ENCODE data around the gene JAKMIP1. TPM values are rescaled to one million over a fixed set of nuclear protein-coding genes. Genes with fewer than 3 reads are reported as not detected.

JAKMIP1 gene
- polyA plus RNA-seq, 1 donor from 2014 or later: 15.3 TPM

- Histone ChIP-seq H3K4me3 (ENCODE audit: low read length) (no peak overlapping the region), H3K36me3 (ENCODE audit: insufficient read depth, low read length) (no peaks in the 10 kb centered on the region), H3K27ac (ENCODE audit: low read length) (no peak overlapping the region), H3K9me2 (ENCODE audit: insufficient read depth, low read length) (no peaks in the 10 kb centered on the region), H3F3A (ENCODE audit: insufficient read depth, low read length, poor library complexity, severe bottlenecking) (no peaks in the 10 kb centered on the region), H2AFZ (ENCODE audit: low read depth, low read length) (no peak overlapping the region), H3K4me2 (ENCODE audit: low read length) (no peak overlapping the region), H3K27me3 (ENCODE audit: insufficient read depth, low read depth, low read length) (no peaks in the 10 kb centered on the region), H4K20me1 (ENCODE audit: insufficient read depth) (no peaks in the 10 kb centered on the region), H3K9me3 (ENCODE audit: low read length) (no peaks in the 10 kb centered on the region), H3K9ac (ENCODE audit: low read length) (no peak overlapping the region), H3K79me2 (replicated peaks; ENCODE audit: insufficient read depth, low read length) (no peaks in the 10 kb centered on the region)
- TF ChIP-seq MXI1 (conservative IDR thresholded peaks at IDR 0.05; ENCODE audit: poor library complexity, severe bottlenecking) (no peak), TAF1 (IDR thresholded peaks at IDR 0.05; ENCODE audit: low read depth) (no peak), EP300 (conservative IDR thresholded peaks at IDR 0.05; ENCODE audit: poor library complexity, severe bottlenecking) (no peak)
These were observed 8.1 kb upstream of the JAKMIP1 start for GRCh38 chr4:6208416-6208815.

- Histone ChIP-seq H3K4me2 (ENCODE audit: low read length) (no peak overlapping the region), H3K9me3 (ENCODE audit: low read length) (no peaks in the 10 kb centered on the region), H3K27ac (ENCODE audit: low read length) (no peak overlapping the region), H2AFZ (ENCODE audit: low read depth, low read length) (no peak overlapping the region), H4K20me1 (ENCODE audit: insufficient read depth) (no peaks in the 10 kb centered on the region), H3K9me2 (ENCODE audit: insufficient read depth, low read length) (no peaks in the 10 kb centered on the region), H3K9ac (ENCODE audit: low read length) (no peak overlapping the region), H3F3A (ENCODE audit: insufficient read depth, low read length, poor library complexity, severe bottlenecking) (no peaks in the 10 kb centered on the region), H3K79me2 (replicated peaks; ENCODE audit: insufficient read depth, low read length) (no peaks in the 10 kb centered on the region), H3K27me3 (ENCODE audit: insufficient read depth, low read depth, low read length) (no peaks in the 10 kb centered on the region), H3K36me3 (ENCODE audit: insufficient read depth, low read length) (no peaks in the 10 kb centered on the region), H3K4me3 (ENCODE audit: low read length) (no peak overlapping the region)
- TF ChIP-seq TAF1 (IDR thresholded peaks at IDR 0.05; ENCODE audit: low read depth) (no peak), CTCF (IDR thresholded peaks at IDR 0.05; ENCODE audit: poor library complexity, severe bottlenecking) (no peak), POLR2AphosphoS5 (IDR thresholded peaks at IDR 0.05) (no peak), MXI1 (conservative IDR thresholded peaks at IDR 0.05; ENCODE audit: poor library complexity, severe bottlenecking) (no peak), SMC3 (conservative IDR thresholded peaks at IDR 0.05; ENCODE audit: poor library complexity) (no peak)
These were observed 7.3 kb upstream of the JAKMIP1 start for GRCh38 chr4:6207602-6208001.

GRCh38 chr4:6206771-6207290 is 6.5 kb upstream of the JAKMIP1 start:
- no peaks in the 10 kb centered on the region for H3K79me2 ChIP-seq (replicated peaks; ENCODE audit: insufficient read depth, low read length)
- no peak overlapping the region for H3K4me3 ChIP-seq (ENCODE audit: low read length)
- no peaks in the 10 kb centered on the region for H3K9me2 ChIP-seq (ENCODE audit: insufficient read depth, low read length)
- no peak overlapping the region for H3K9ac ChIP-seq (ENCODE audit: low read length)
- no peak overlapping the region for H2AFZ ChIP-seq (ENCODE audit: low read depth, low read length)
- H3K4me2 ChIP-seq (ENCODE audit: low read length): no peak overlapping the region
- H4K20me1 ChIP-seq (ENCODE audit: insufficient read depth): no peaks in the 10 kb centered on the region
- no peak overlapping the region for H3K27ac ChIP-seq (ENCODE audit: low read length)
- H3K36me3 ChIP-seq (ENCODE audit: insufficient read depth, low read length): no peaks in the 10 kb centered on the region
- H3K27me3 ChIP-seq (ENCODE audit: insufficient read depth, low read depth, low read length): no peaks in the 10 kb centered on the region
- H3F3A ChIP-seq (ENCODE audit: insufficient read depth, low read length, poor library complexity, severe bottlenecking): no peaks in the 10 kb centered on the region
- H3K9me3 ChIP-seq (ENCODE audit: low read length): no peaks in the 10 kb centered on the region
- TF ChIP-seq EZH2 (IDR thresholded peaks at IDR 0.05; ENCODE audit: borderline replicate concordance, insufficient read depth, low read length, poor library complexity, severe bottlenecking) (no peak), MXI1 (conservative IDR thresholded peaks at IDR 0.05; ENCODE audit: poor library complexity, severe bottlenecking) (no peak)

- H3K4me2 ChIP-seq (ENCODE audit: low read length): no peak overlapping the region
- H3K27me3 ChIP-seq (ENCODE audit: insufficient read depth, low read depth, low read length): peaks cover 3% of the 10 kb centered on the region
- H3K9ac ChIP-seq (ENCODE audit: low read length): no peak overlapping the region
- no peaks in the 10 kb centered on the region for H3K9me2 ChIP-seq (ENCODE audit: insufficient read depth, low read length)
- H4K20me1 ChIP-seq (ENCODE audit: insufficient read depth): no peaks in the 10 kb centered on the region
- no peak overlapping the region for H3K4me3 ChIP-seq (ENCODE audit: low read length)
- no peaks in the 10 kb centered on the region for H3K9me3 ChIP-seq (ENCODE audit: low read length)
- H3K36me3 ChIP-seq (ENCODE audit: insufficient read depth, low read length): no peaks in the 10 kb centered on the region
- H3F3A ChIP-seq (ENCODE audit: insufficient read depth, low read length, poor library complexity, severe bottlenecking): no peaks in the 10 kb centered on the region
- TF ChIP-seq TAF1 (IDR thresholded peaks at IDR 0.05; ENCODE audit: low read depth): no peak
- TF ChIP-seq REST (IDR thresholded peaks at IDR 0.05; ENCODE audit: borderline replicate concordance): no peak
- no peak for TF ChIP-seq EP300 (conservative IDR thresholded peaks at IDR 0.05; ENCODE audit: poor library complexity, severe bottlenecking)
- TF ChIP-seq POLR2AphosphoS5 (IDR thresholded peaks at IDR 0.05): no peak
- TF ChIP-seq RAD21 (conservative IDR thresholded peaks at IDR 0.05): no peak
- TF ChIP-seq SMC3 (conservative IDR thresholded peaks at IDR 0.05; ENCODE audit: poor library complexity): no peak
- no peak overlapping the region for H3K27ac ChIP-seq (ENCODE audit: low read length)
- H3K79me2 ChIP-seq (replicated peaks; ENCODE audit: insufficient read depth, low read length): no peaks in the 10 kb centered on the region
- no peak overlapping the region for H2AFZ ChIP-seq (ENCODE audit: low read depth, low read length)
These were observed 5.6 kb upstream of the JAKMIP1 start for GRCh38 chr4:6205973-6206372.

All from neural cell (in vitro differentiated cells).